Brain microvascular endothelial cell (primary cell): ENCODE measurements around the gene FOXK1.
A peak's percentile ranks its signal among the peaks of the same experiment; 100 is the strongest.

Source experiments
- DNase-seq: peaks from one replicate; pipeline ENCODE4 v3.0.0-alpha.2; 2020
- H3K27ac ChIP-seq: fragments of 250-450 bp; sonication (Bioruptor Pico); 2 replicates; pipeline ENCODE4 v1.5.1; 2020; ENCODE audit warnings: mild to moderate bottlenecking, moderate library complexity
- H3K27me3 ChIP-seq: fragments of 250-450 bp; sonication (Bioruptor Pico); replicated peaks from 2 replicates; pipeline ENCODE4 v1.5.1; 2020; ENCODE audit warnings: mild to moderate bottlenecking
- H3K36me3 ChIP-seq: fragments of 250-450 bp; sonication (Bioruptor Pico); replicated peaks from 2 replicates; pipeline ENCODE4 v1.5.1; 2020; ENCODE audit warnings: mild to moderate bottlenecking
- H3K4me3 ChIP-seq: 2 replicates; pipeline ENCODE4 v1.5.1; 2011; ENCODE audit warnings: low read depth, mild to moderate bottlenecking, control low read depth, low read length, moderate library complexity
- in situ Hi-C: cut with HindIII; loops from 2 replicates; pipeline ENCODE4 v1.10.0; 2017; ENCODE audit warnings: low sequenced_read_pairs, low pct_ligation_motif_present
- TF ChIP-seq, protein P1 (sequence below): IDR thresholded peaks from 2 replicates; pipeline ENCODE4 v1.5.1; 2011; ENCODE audit warnings: low read depth, mild to moderate bottlenecking, moderate library complexity, low read length, control low read depth, inconsistent platforms; ENCODE audit errors: missing control alignments

FOXK1 gene

DNA sequence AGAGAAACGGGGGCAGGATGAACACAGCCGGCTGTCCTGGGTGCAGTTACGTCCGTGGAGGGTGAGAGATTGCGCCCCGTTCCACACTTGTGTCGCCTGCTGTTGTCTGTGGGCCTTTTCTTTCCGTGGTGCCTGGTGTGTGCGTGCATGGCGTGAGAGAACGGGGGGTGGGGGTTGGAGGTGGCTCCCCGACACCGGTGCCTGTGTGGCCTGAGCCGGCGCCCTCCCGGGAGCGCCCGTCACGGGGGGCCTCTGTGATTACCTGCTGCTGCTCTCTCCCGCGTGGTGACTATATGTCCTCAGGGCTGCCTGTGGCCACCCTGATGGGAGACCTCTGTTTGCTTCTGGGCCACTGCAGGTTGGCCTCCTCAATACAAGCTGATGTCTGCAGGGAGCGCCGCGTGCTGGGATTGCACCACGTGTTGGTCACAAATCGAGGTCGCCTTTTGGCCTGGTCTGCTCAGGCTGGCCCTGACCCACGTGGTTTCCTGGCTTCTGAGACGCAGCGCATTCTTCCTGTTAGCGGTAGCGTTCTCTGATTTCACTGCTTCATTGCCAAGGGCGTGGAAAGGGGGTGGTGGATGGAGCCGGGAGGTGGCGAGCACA, 82.4 kb downstream of the FOXK1 start:
- H3K27me3 ChIP-seq: no peaks in the 10 kb centered on the region
- peaks cover 56% of the 10 kb centered on the region for H3K36me3 ChIP-seq
- TF ChIP-seq, protein P1, sequence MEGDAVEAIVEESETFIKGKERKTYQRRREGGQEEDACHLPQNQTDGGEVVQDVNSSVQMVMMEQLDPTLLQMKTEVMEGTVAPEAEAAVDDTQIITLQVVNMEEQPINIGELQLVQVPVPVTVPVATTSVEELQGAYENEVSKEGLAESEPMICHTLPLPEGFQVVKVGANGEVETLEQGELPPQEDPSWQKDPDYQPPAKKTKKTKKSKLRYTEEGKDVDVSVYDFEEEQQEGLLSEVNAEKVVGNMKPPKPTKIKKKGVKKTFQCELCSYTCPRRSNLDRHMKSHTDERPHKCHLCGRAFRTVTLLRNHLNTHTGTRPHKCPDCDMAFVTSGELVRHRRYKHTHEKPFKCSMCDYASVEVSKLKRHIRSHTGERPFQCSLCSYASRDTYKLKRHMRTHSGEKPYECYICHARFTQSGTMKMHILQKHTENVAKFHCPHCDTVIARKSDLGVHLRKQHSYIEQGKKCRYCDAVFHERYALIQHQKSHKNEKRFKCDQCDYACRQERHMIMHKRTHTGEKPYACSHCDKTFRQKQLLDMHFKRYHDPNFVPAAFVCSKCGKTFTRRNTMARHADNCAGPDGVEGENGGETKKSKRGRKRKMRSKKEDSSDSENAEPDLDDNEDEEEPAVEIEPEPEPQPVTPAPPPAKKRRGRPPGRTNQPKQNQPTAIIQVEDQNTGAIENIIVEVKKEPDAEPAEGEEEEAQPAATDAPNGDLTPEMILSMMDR: no peak
- DNase-seq: no peak
- in situ Hi-C loops: no loop called here
- H3K4me3 ChIP-seq: no peak overlapping the region
- H3K27ac ChIP-seq: no peak overlapping the region

- no peak for DNase-seq
- Histone ChIP-seq H3K27ac (no peak overlapping the region), H3K27me3 (no peaks in the 10 kb centered on the region), H3K4me3 (no peak overlapping the region), H3K36me3 (peaks cover 48% of the 10 kb centered on the region)
- in situ Hi-C loops: no loop called here
- TF ChIP-seq, protein P1: peak; percentile 56
These were observed 83.8 kb downstream of the FOXK1 start for GRCh38 chr7:4765776-4766490.

GRCh38 chr7:4766666-4767519, 84.8 kb downstream of the FOXK1 start:
- H3K36me3 ChIP-seq: peaks cover 40% of the 10 kb centered on the region
- in situ Hi-C loops: no loop called here
- TF ChIP-seq, protein P1: no peak

GRCh38 chr7:4768597-4769569, 86.8 kb downstream of the FOXK1 start:
- Histone ChIP-seq H3K27me3 (no peaks in the 10 kb centered on the region), H3K27ac (no peak overlapping the region), H3K4me3 (no peak overlapping the region), H3K36me3 (peaks cover 26% of the 10 kb centered on the region)
- TF ChIP-seq, protein P1: no peak
- DNase-seq: no peak
- in situ Hi-C loops: no loop called here

More at GRCh38 chr7:4766666-4767519, 84.8 kb downstream of the FOXK1 start:
- Histone ChIP-seq H3K4me3 (no peak overlapping the region), H3K27ac (no peak overlapping the region), H3K27me3 (no peaks in the 10 kb centered on the region)
- DNase-seq: no peak

DNA sequence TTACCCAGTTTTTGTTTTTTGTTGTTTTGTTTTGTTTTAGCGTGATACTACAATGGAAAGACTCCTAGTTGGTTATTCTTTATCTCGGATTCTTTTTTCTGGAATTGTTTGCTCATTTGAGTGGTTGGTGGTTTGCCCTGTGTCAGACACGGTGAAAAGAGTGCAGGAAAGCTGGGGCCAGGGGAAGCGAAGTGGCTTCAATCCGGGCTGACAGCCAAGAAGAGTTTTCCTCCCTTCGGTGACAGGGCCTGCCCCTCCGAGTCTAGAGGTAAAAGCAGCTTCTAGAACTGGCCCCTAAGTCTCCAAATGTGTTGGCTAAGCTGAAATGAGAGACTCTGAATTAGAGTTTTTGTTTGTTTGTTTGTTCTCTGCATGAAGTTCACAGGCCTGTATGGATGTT, 87.7 kb downstream of the FOXK1 start:
- Histone ChIP-seq H3K27me3 (no peaks in the 10 kb centered on the region), H3K27ac (no peak overlapping the region), H3K36me3 (peaks cover 21% of the 10 kb centered on the region), H3K4me3 (no peak overlapping the region)
- in situ Hi-C loops: no loop called here
- TF ChIP-seq, protein P1: no peak
- DNase-seq: peak; percentile 30
